Measurements from ENCODE around the gene UHRF2.
A peak's percentile ranks its signal among the peaks of the same experiment; 100 is the strongest.
"Not testable (repeated sequence)": the region's sequence is repeated elsewhere in the genome, so short reads cannot be mapped to it uniquely, and the experiment has no call there.

UHRF2 gene

GRCh38 chr9:6498982-6499381 lies 86.0 kb downstream of the UHRF2 start:
- no peak for DNase-seq

GRCh38 chr9:6501526-6502210 lies 88.7 kb downstream of the UHRF2 start:
- DNase-seq, result no peak

- DNase-seq, result no peak
Observed at GRCh38 chr9:6502399-6502798, 89.4 kb downstream of the UHRF2 start.

GRCh38 chr9:6506571-6506970 lies 93.6 kb downstream of the UHRF2 start:
- no peak for DNase-seq

DNA sequence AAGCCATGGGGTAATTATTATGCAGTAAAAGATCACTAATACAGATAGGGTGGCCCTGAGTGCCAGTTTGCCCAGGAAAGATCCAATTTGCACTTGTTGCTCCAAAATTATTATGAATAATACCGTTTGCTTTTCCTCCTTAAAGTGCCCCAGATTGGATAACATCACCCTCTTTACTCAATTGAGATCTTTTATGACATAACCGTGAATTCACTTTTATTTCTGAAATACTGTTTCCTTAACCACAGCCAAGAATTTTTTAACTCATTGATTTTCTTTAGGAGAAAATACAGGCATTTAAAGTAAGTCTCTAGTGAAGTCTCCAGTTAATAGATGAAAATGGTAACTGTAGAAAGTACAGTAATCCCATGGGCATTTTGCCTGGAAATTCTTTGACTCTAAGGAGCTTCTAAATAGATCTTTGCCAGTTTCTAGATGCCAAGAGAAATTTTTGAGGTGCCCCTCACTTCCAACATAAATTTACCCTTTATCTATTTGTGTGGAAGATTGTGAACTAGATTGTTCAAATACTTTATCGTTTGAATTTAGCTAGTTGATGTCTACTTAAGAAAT lies 99.2 kb downstream of the UHRF2 start:
- no peak for DNase-seq

DNA sequence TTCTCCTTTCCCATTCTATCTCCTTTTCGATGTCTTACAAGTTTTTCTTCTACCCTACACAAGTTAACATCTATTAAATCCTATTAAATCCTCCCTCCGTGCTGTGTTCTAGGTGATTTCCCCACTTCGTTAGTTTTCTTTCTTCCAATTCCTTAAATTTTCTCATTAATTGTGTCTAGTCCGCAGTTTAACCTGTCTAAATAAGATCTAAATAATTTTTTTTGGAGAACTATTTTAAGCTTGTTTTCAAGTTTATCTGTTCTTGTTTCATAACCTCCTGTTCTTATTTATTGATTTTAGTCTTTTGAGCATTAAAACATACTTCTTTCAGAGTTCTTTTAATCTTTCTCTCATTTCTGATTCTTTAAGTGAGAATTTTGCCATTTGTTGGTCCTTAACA lies 109.3 kb downstream of the UHRF2 start:
- no peak for DNase-seq

DNA sequence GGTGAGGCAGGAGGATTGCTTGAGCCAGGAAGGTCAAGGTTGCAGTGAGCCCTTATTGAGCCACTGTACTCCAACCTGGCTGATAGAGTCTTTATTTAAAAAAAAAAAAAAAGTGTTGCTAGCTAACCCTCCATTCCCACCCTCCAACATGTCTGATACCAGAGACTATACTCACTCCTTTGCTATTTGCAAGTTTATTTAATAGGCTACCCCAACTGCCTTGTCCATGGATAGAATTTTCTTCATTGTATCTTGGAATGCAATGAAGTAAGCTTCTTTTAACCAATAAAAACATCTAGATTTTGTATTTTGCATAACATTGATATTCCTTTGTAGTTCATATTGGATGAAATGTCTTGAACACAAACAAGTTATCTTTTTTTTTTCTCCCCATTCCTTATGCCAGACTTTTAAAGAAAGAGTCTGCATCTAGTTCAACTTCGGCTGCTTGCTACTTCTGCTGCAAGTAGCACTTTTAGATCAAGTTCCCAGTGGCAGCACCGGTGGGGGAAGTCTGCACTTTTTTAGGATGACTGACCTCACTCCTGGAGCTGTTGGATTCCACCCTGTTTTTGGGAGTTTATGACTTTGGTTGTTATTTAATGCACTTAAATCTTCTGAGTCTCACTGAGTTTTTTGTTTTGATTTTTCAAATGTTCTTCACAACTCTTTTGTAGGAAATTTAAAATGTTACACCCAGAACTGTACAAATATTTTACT lies 112.5 kb downstream of the UHRF2 start:
- DNase-seq, result no peak

GRCh38 chr9:6535594-6535993 lies 122.6 kb downstream of the UHRF2 start:
- no peak for DNase-seq

- no peak for DNase-seq
Observed at GRCh38 chr9:6538666-6539071, 125.7 kb downstream of the UHRF2 start.

DNA sequence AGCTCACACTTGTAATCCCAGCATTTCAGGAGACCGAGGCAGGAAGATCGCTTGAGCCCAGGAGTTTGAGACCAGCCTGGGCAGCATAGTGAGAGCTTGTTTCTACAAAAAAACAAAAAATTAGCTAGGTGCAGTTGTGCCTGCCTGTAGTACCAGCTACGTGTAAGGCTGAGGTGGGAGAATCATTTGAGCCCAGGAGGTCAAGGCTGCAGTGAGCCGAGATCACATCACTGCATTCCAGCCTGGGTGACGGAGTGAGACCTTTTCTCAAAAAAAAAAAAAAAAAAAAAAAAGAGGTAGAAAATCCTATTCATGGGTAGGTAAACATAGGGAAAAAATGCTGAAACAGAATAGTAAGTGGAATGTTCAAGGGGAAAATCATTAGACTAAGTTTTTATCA lies 129.6 kb downstream of the UHRF2 start:
- not testable (repeated sequence) for DNase-seq

DNA sequence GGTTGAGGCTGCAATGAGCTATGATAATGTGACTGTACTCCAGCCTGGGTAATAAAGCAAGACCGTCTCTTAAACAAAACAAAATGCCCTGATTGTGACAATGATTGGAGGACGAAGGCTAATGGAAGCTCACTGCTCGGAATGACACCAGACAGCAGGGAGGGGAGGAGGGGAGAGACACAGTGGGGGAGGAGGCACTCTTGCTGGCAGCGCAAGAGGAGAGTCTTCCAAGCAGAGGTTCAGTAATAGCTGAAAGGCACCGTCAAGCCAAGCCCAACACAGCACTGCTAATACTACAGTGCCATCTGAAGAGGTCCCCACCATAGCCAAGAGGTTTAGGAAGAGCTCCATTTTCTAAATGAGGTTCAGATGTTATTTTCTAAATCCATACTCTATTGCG lies 130.2 kb downstream of the UHRF2 start:
- DNase-seq, result no peak

DNA sequence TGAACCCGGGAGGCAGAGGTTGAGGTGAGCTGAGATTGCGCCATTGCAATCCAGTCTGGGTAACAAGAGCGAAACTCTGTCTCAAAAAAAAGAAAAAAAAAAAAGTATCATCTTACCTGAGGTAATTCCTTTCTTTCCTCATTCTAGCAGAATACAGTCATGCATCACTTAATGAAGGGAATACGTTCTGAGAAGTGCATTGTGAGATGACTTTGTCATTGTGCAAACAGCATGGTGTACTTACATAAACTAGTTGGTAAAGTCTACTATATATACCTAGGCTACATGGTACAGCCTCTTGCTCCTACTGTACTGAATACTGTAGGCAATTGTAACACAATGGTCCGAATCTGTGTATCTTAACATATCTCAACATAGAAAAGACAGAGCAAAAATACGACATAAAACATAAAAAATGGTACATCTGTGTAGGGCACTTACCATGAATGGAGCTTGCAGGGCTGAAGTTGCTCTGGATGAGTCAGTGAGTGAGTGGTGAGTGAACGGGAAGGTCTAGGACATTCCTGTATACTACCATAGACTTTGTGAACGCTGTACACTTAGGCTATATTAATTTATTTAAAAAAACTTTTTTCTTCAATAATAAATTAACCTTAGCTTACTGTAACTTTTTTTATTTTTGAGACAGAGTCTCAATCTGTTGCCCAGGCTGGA lies 132.2 kb downstream of the UHRF2 start:
- no peak for DNase-seq

DNA sequence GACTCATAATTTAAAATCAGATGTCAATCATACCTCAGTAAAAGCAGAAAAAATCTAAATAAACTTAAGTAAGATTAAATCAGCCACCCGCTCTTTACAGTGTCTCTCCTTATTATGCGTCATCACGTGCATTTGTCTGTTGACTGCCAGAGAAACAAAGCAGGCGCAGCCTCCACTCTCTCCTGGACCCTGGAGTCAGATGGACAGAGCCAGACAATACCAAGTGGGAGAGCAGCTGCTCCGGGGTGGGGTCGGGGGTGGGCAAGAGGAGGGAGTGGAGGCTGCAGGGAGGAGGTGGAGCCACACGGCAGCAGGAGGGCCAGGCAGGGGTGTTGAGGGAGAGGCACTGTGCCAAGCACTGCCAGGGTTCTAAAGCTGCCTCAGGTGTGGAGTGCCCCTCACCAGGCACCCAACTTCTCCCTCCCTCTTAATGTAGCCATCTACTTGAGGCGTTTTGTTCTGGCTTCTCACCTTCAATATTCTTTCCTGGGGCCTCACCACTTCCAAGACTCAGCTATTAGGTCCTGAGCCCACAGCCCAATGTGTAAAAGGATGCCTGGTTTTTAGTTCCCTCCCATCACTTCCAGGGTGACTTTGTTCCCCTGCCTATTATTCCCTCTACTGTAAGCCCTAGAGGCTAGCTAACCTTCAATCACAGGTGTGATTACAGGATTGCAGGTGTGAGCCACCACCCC lies 136.3 kb downstream of the UHRF2 start:
- DNase-seq, result peak; percentile 15

GRCh38 chr9:6551136-6551535 lies 138.1 kb downstream of the UHRF2 start:
- no peak for DNase-seq

DNA sequence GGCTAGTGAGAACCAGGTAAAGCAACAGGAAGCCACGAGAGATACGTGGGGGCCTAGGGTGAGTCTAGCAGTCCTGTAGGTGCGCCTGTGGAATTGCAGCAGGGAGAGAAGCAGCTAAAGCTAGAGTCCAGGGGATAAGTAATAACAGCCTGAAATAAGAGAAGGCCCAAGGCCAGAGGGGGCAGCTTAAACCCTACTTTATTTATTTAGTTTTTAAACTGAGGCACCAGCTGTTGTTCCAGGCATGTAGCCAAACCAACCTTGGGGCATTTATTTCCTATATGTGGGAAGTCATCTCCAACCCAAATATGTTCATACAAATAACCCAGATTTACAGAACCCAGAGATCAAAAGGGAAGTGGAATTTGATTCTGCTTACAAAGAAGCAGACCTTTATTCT lies 139.0 kb downstream of the UHRF2 start:
- DNase-seq, result peak; percentile 82

- DNase-seq, result no peak
Observed at GRCh38 chr9:6552498-6553121, 139.6 kb downstream of the UHRF2 start.

DNA sequence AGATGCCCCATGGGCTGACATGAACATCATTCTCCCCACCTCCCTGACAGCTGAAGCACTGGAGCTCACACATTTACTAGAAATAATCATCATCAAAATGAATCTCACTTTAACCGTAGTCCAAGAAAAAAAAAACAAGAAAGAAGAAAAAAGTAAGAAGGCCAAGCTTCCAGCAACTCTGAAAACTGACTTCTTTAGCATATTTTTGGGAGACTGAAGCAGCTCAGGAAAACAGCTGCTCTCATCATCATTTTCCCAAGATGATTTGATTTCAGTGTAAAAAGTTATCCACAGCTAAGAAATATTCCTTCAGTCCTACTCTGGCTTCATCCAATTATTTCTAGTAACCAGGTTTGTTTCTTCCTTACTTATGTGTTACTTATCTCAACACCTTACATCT lies 140.9 kb downstream of the UHRF2 start:
- DNase-seq, result no peak

All from NCI-H82 (cell line).